ENCODE measurements around the gene MAST1.
"Not testable (repeated sequence)": the region's sequence is repeated elsewhere in the genome, so short reads cannot be mapped to it uniquely, and the experiment has no call there.

Gene MAST1

GRCh38 chr19:12842511-12842910, 4.2 kb downstream of the MAST1 start:
- peaks cover 43% of the 10 kb centered on the region for H3K27me3 Mint-ChIP-seq (ENCODE audit: low read depth)
- H3K9me3 Mint-ChIP-seq, result no peaks in the 10 kb centered on the region
- H3K36me3 Mint-ChIP-seq (ENCODE audit: low read depth), result no peaks in the 10 kb centered on the region
- H3K4me1 Mint-ChIP-seq (ENCODE audit: low read depth), result peaks cover 23% of the 10 kb centered on the region
- no peak overlapping the region for H3K4me3 Mint-ChIP-seq
- H3K27ac Mint-ChIP-seq, result no peak overlapping the region

GRCh38 chr19:12843328-12843727, 5.0 kb downstream of the MAST1 start:
- Mint-ChIP-seq H3K4me3 (no peak overlapping the region), H3K9me3 (no peaks in the 10 kb centered on the region), H3K27ac (no peak overlapping the region), H3K27me3 (ENCODE audit: low read depth) (peaks cover 37% of the 10 kb centered on the region), H3K36me3 (ENCODE audit: low read depth) (no peaks in the 10 kb centered on the region), H3K4me1 (ENCODE audit: low read depth) (peaks cover 22% of the 10 kb centered on the region)

GRCh38 chr19:12843999-12844732, 5.9 kb downstream of the MAST1 start:
- Mint-ChIP-seq H3K4me3 (no peak overlapping the region), H3K36me3 (ENCODE audit: low read depth) (no peaks in the 10 kb centered on the region), H3K4me1 (ENCODE audit: low read depth) (peaks cover 21% of the 10 kb centered on the region), H3K27ac (no peak overlapping the region), H3K27me3 (ENCODE audit: low read depth) (peaks cover 33% of the 10 kb centered on the region), H3K9me3 (no peaks in the 10 kb centered on the region)

- not testable (repeated sequence) for H3K36me3 Mint-ChIP-seq (ENCODE audit: low read depth); H3K27ac Mint-ChIP-seq; H3K4me1 Mint-ChIP-seq (ENCODE audit: low read depth); H3K9me3 Mint-ChIP-seq
- peak overlapping the region; percentile 36 for H3K4me3 Mint-ChIP-seq
- H3K27me3 Mint-ChIP-seq (ENCODE audit: low read depth), result peaks cover 10% of the 10 kb centered on the region
Observed at GRCh38 chr19:12846613-12847012, 8.3 kb downstream of the MAST1 start.

GRCh38 chr19:12847159-12848139, 9.1 kb downstream of the MAST1 start:
- Mint-ChIP-seq H3K9me3 (no peaks in the 10 kb centered on the region), H3K4me3 (peak overlapping the region; percentile 49), H3K4me1 (ENCODE audit: low read depth) (peaks cover 2% of the 10 kb centered on the region), H3K27me3 (ENCODE audit: low read depth) (peaks cover 5% of the 10 kb centered on the region), H3K36me3 (ENCODE audit: low read depth) (no peaks in the 10 kb centered on the region), H3K27ac (no peak overlapping the region)

- H3K4me3 Mint-ChIP-seq, result no peak overlapping the region
- peaks cover 3% of the 10 kb centered on the region for H3K27me3 Mint-ChIP-seq (ENCODE audit: low read depth)
- no peaks in the 10 kb centered on the region for H3K9me3 Mint-ChIP-seq
- no peak overlapping the region for H3K27ac Mint-ChIP-seq
- H3K36me3 Mint-ChIP-seq (ENCODE audit: low read depth), result no peaks in the 10 kb centered on the region
- H3K4me1 Mint-ChIP-seq (ENCODE audit: low read depth), result no peaks in the 10 kb centered on the region
Observed at GRCh38 chr19:12856653-12857052, 18.3 kb downstream of the MAST1 start.

GRCh38 chr19:12858041-12858928, 20.0 kb downstream of the MAST1 start:
- Mint-ChIP-seq H3K36me3 (ENCODE audit: low read depth) (no peaks in the 10 kb centered on the region), H3K9me3 (no peaks in the 10 kb centered on the region), H3K27me3 (ENCODE audit: low read depth) (peaks cover 3% of the 10 kb centered on the region), H3K4me1 (ENCODE audit: low read depth) (no peaks in the 10 kb centered on the region), H3K4me3 (no peak overlapping the region), H3K27ac (no peak overlapping the region)

- Mint-ChIP-seq H3K4me1 (ENCODE audit: low read depth) (no peaks in the 10 kb centered on the region), H3K27me3 (ENCODE audit: low read depth) (peaks cover 3% of the 10 kb centered on the region), H3K36me3 (ENCODE audit: low read depth) (no peaks in the 10 kb centered on the region), H3K4me3 (no peak overlapping the region), H3K27ac (no peak overlapping the region), H3K9me3 (no peaks in the 10 kb centered on the region)
Observed at GRCh38 chr19:12859546-12859945, 21.2 kb downstream of the MAST1 start.

GRCh38 chr19:12864143-12864542, 25.8 kb downstream of the MAST1 start:
- H3K9me3 Mint-ChIP-seq, result no peaks in the 10 kb centered on the region
- no peaks in the 10 kb centered on the region for H3K36me3 Mint-ChIP-seq (ENCODE audit: low read depth)
- H3K27ac Mint-ChIP-seq, result no peak overlapping the region
- peaks cover 3% of the 10 kb centered on the region for H3K27me3 Mint-ChIP-seq (ENCODE audit: low read depth)
- no peak overlapping the region for H3K4me3 Mint-ChIP-seq
- peaks cover 9% of the 10 kb centered on the region for H3K4me1 Mint-ChIP-seq (ENCODE audit: low read depth)

GRCh38 chr19:12864721-12865715, 26.7 kb downstream of the MAST1 start:
- Mint-ChIP-seq H3K9me3 (no peaks in the 10 kb centered on the region), H3K27ac (no peak overlapping the region), H3K4me3 (peak overlapping the region; percentile 16), H3K27me3 (ENCODE audit: low read depth) (peaks cover 3% of the 10 kb centered on the region), H3K36me3 (ENCODE audit: low read depth) (no peaks in the 10 kb centered on the region), H3K4me1 (ENCODE audit: low read depth) (peaks cover 9% of the 10 kb centered on the region)

- no peaks in the 10 kb centered on the region for H3K9me3 Mint-ChIP-seq
- peaks cover 9% of the 10 kb centered on the region for H3K4me1 Mint-ChIP-seq (ENCODE audit: low read depth)
- no peaks in the 10 kb centered on the region for H3K36me3 Mint-ChIP-seq (ENCODE audit: low read depth)
- H3K27ac Mint-ChIP-seq, result no peak overlapping the region
- no peak overlapping the region for H3K4me3 Mint-ChIP-seq
- peaks cover 3% of the 10 kb centered on the region for H3K27me3 Mint-ChIP-seq (ENCODE audit: low read depth)
Observed at GRCh38 chr19:12865746-12866415, 27.6 kb downstream of the MAST1 start.

- Mint-ChIP-seq H3K4me3 (peak overlapping the region; percentile 49), H3K27me3 (ENCODE audit: low read depth) (no peaks in the 10 kb centered on the region), H3K27ac (peak overlapping the region; percentile 26), H3K36me3 (ENCODE audit: low read depth) (no peaks in the 10 kb centered on the region), H3K4me1 (ENCODE audit: low read depth) (peaks cover 9% of the 10 kb centered on the region), H3K9me3 (no peaks in the 10 kb centered on the region)
Observed at GRCh38 chr19:12866416-12867119, 28.3 kb downstream of the MAST1 start.

All from T-helper 1 cell treated with Interleukin-12 subunit alpha and Interleukin-12 subunit beta and Interleukin-4 antibody, amounts not matched to agents 30 μg/mL and 1 μg/mL, for 36 hours (primary cell).